ENCODE data around the gene EVA1B. TPM values are rescaled to one million over a fixed set of nuclear protein-coding genes. Genes with fewer than 3 reads are reported as not detected.
A peak's percentile ranks its signal among the peaks of the same experiment; 100 is the strongest.

EVA1B gene
- polyA plus RNA-seq, 3 donors from 2014 or later, result 8.8 to 29.2 (median 11.1) TPM

- no peak for DNase-seq
- H3K27ac Mint-ChIP-seq, result peak overlapping the region in 1 of 6 donors; percentile 24
- no peak overlapping the region for H3K4me3 Mint-ChIP-seq
- peaks cover 0 to 1% (median 0%) of the 10 kb centered on the region in 6 donors for H3K9me3 Mint-ChIP-seq
- peaks cover 8 to 35% (median 34%) of the 10 kb centered on the region in 3 donors for H3K36me3 Mint-ChIP-seq
- peaks cover 8 to 12% of the 10 kb centered on the region in 2 donors for H3K4me1 Mint-ChIP-seq
- H3K27me3 Mint-ChIP-seq (ENCODE audit: low read depth in 3 of 3), result peaks cover 1 to 4% (median 2%) of the 10 kb centered on the region in 3 donors
Measured at GRCh38 chr1:36303244-36303643, 20.2 kb downstream of the EVA1B start.

- Mint-ChIP-seq H3K27ac (peak overlapping the region in 3 of 6 donors; percentile 6 to 67 (median 53)), H3K36me3 (peaks cover 8 to 39% (median 35%) of the 10 kb centered on the region in 3 donors), H3K4me1 (peaks cover 0 to 4% of the 10 kb centered on the region in 2 donors), H3K27me3 (ENCODE audit: low read depth in 3 of 3) (peaks cover 1 to 2% (median 2%) of the 10 kb centered on the region in 3 donors), H3K4me3 (no peak overlapping the region), H3K9me3 (peaks cover 0 to 1% (median 0%) of the 10 kb centered on the region in 6 donors)
- DNase-seq, result no peak
Measured at GRCh38 chr1:36301220-36301619, 22.2 kb downstream of the EVA1B start.

- no peak overlapping the region for H3K4me3 Mint-ChIP-seq
- peaks cover 10 to 39% (median 35%) of the 10 kb centered on the region in 3 donors for H3K36me3 Mint-ChIP-seq
- peak overlapping the region in 3 of 6 donors; percentile 15 to 53 (median 18) for H3K27ac Mint-ChIP-seq
- DNase-seq, result no peak
- H3K4me1 Mint-ChIP-seq, result peaks cover 0 to under 1% of the 10 kb centered on the region in 2 donors
- H3K9me3 Mint-ChIP-seq, result peaks cover 0 to 1% (median 0%) of the 10 kb centered on the region in 6 donors
- peaks cover 1 to 2% (median 2%) of the 10 kb centered on the region in 3 donors for H3K27me3 Mint-ChIP-seq (ENCODE audit: low read depth in 3 of 3)
Measured at GRCh38 chr1:36300526-36300925, 22.9 kb downstream of the EVA1B start.

- H3K36me3 Mint-ChIP-seq, result peaks cover 16 to 48% (median 37%) of the 10 kb centered on the region in 3 donors
Measured at GRCh38 chr1:36298640-36299039, 24.8 kb downstream of the EVA1B start.

DNA sequence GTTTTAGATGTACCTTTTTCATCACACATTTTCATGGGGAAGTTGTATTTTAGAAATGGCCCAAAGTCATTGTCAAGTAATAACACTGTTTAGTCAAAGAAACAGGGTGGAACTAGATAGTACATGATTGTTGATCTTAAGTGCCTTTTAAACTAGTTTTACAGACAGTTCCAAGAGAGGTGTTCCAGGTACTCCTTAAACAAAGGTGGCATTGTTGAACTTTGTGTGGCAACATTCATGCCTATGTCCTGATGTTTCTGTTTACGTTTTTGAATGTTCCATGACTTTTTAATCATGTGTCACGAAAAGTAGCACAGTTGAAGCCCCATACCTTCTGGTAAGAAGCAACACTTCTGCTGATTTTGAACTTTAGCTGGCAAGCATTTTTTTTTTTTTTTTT, 26.4 kb downstream of the EVA1B start:
- Mint-ChIP-seq H3K27ac (peak overlapping the region in 2 of 6 donors; percentile 55 to 62), H3K9me3 (peaks cover 0 to 1% (median 0%) of the 10 kb centered on the region in 6 donors), H3K27me3 (ENCODE audit: low read depth in 3 of 3) (peaks cover 0 to 3% (median 0%) of the 10 kb centered on the region in 3 donors), H3K4me3 (no peak overlapping the region), H3K4me1 (peaks cover 0 to 1% of the 10 kb centered on the region in 2 donors), H3K36me3 (peaks cover 11 to 39% (median 28%) of the 10 kb centered on the region in 3 donors)
- no peak for DNase-seq

More at GRCh38 chr1:36298640-36299039, 24.8 kb downstream of the EVA1B start:
- Mint-ChIP-seq H3K27ac (no peak overlapping the region), H3K4me3 (no peak overlapping the region), H3K27me3 (ENCODE audit: low read depth in 3 of 3) (peaks cover 0 to 3% (median 1%) of the 10 kb centered on the region in 3 donors), H3K4me1 (peaks cover 0 to 1% of the 10 kb centered on the region in 2 donors), H3K9me3 (peaks cover 0 to 1% (median 0%) of the 10 kb centered on the region in 6 donors)
- DNase-seq, result no peak

- H3K36me3 Mint-ChIP-seq, result peaks cover 17 to 39% (median 18%) of the 10 kb centered on the region in 3 donors
- peaks cover 0 to 1% of the 10 kb centered on the region in 2 donors for H3K4me1 Mint-ChIP-seq
- no peak for DNase-seq
- H3K4me3 Mint-ChIP-seq, result no peak overlapping the region
- H3K9me3 Mint-ChIP-seq, result peaks cover 0 to 1% (median 0%) of the 10 kb centered on the region in 6 donors
- H3K27me3 Mint-ChIP-seq (ENCODE audit: low read depth in 3 of 3), result peaks cover 0 to 2% (median 0%) of the 10 kb centered on the region in 3 donors
- peak overlapping the region in 2 of 6 donors; percentile 51 to 70 for H3K27ac Mint-ChIP-seq
Measured at GRCh38 chr1:36295390-36295789, 28.1 kb downstream of the EVA1B start.

- H3K27ac Mint-ChIP-seq, result peak overlapping the region in 1 of 6 donors; percentile 58
- peaks cover 15 to 58% (median 16%) of the 10 kb centered on the region in 3 donors for H3K36me3 Mint-ChIP-seq
- H3K27me3 Mint-ChIP-seq (ENCODE audit: low read depth in 3 of 3), result peaks cover 0 to 2% (median 0%) of the 10 kb centered on the region in 3 donors
- no peak overlapping the region for H3K4me3 Mint-ChIP-seq
- H3K9me3 Mint-ChIP-seq, result no peaks in the 10 kb centered on the region
- DNase-seq, result no peak
- peaks cover 8 to 22% of the 10 kb centered on the region in 2 donors for H3K4me1 Mint-ChIP-seq
Measured at GRCh38 chr1:36287595-36287994, 35.9 kb downstream of the EVA1B start.

GRCh38 chr1:36286802-36287201, 36.6 kb downstream of the EVA1B start:
- H3K27me3 Mint-ChIP-seq (ENCODE audit: low read depth in 3 of 3), result peaks cover 0 to 2% (median 0%) of the 10 kb centered on the region in 3 donors
- no peaks in the 10 kb centered on the region for H3K9me3 Mint-ChIP-seq
- peaks cover 15 to 58% (median 16%) of the 10 kb centered on the region in 3 donors for H3K36me3 Mint-ChIP-seq
- H3K4me3 Mint-ChIP-seq, result no peak overlapping the region
- H3K4me1 Mint-ChIP-seq, result peaks cover 10 to 25% of the 10 kb centered on the region in 2 donors
- DNase-seq, result no peak
- peak overlapping the region in 1 of 6 donors; percentile 43 for H3K27ac Mint-ChIP-seq

DNA sequence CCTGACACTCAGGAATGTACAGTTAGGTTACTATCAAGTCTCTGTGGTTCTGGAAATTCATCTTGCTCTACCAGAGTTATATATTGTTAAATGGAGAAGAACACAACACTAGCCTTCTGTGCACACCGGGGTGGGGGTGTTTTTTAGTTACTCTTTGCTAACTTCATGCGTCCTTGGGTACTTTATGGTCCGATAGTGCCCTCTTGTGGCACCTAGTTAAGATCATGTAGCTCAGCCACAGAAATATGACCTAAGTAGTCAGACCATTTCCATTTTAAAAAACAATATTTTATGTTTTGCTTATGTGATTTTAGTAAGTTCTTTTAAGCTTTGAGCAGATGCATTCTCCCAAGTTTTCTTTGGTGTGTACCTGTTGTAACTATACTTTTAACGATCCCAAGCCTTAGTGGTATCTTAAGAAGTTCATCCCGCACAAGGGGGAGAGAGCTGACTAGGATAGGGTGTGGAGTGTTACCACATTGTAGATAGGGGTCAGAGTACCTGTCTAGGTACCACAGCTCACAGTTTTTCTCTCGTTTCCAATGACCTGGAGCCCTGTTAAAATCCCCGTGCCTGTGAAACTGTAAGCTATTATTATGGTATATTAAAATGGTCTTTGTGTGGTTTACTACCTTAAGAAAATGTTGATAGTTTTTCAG, 37.9 kb downstream of the EVA1B start:
- peak; percentile 62 to 72 (median 68) for DNase-seq
- H3K27me3 Mint-ChIP-seq (ENCODE audit: low read depth in 3 of 3), result peaks cover 0 to 2% (median 0%) of the 10 kb centered on the region in 3 donors
- no peak overlapping the region for H3K4me3 Mint-ChIP-seq
- peaks cover 11 to 33% of the 10 kb centered on the region in 2 donors for H3K4me1 Mint-ChIP-seq
- peak overlapping the region; percentile 63 to 84 (median 75) for H3K27ac Mint-ChIP-seq
- H3K9me3 Mint-ChIP-seq, result no peaks in the 10 kb centered on the region
- peaks cover 9 to 48% (median 16%) of the 10 kb centered on the region in 3 donors for H3K36me3 Mint-ChIP-seq

GRCh38 chr1:36284517-36284916, 38.9 kb downstream of the EVA1B start:
- Mint-ChIP-seq H3K27ac (peak overlapping the region in 3 of 6 donors; percentile 45 to 64 (median 63)), H3K4me3 (no peak overlapping the region), H3K36me3 (peaks cover 9 to 44% (median 16%) of the 10 kb centered on the region in 3 donors), H3K4me1 (peaks cover 18 to 43% of the 10 kb centered on the region in 2 donors), H3K9me3 (no peaks in the 10 kb centered on the region), H3K27me3 (ENCODE audit: low read depth in 3 of 3) (no peaks in the 10 kb centered on the region)
- no peak for DNase-seq

DNA sequence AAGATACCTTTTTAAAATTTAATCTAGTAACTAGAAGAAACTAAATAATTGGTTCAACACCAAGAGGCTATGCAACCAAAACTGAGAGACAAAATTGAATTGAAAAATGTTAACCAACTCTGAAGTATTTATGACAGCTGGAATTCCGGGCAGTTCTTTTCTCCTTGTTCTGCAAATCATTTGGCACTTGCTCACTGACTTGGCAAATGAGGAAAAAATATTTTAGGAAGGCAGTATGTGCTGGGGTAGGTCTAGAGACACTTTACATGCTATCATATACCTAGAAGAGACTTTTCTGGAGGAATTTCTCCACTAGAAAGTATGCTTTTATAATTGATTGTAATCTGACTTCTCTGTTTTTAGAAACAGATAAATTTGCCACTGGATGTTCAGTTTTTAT, 39.4 kb downstream of the EVA1B start:
- Mint-ChIP-seq H3K27ac (peak overlapping the region in 4 of 6 donors; percentile 63 to 73 (median 64)), H3K36me3 (peaks cover 8 to 41% (median 13%) of the 10 kb centered on the region in 3 donors), H3K9me3 (no peaks in the 10 kb centered on the region), H3K27me3 (ENCODE audit: low read depth in 3 of 3) (no peaks in the 10 kb centered on the region), H3K4me3 (no peak overlapping the region), H3K4me1 (peaks cover 21 to 48% of the 10 kb centered on the region in 2 donors)
- DNase-seq, result no peak

GRCh38 chr1:36279789-36280296, 43.6 kb downstream of the EVA1B start:
- no peaks in the 10 kb centered on the region for H3K9me3 Mint-ChIP-seq
- peaks cover 0 to 13% (median 0%) of the 10 kb centered on the region in 3 donors for H3K36me3 Mint-ChIP-seq
- peaks cover 19 to 36% of the 10 kb centered on the region in 2 donors for H3K4me1 Mint-ChIP-seq
- no peak overlapping the region for H3K4me3 Mint-ChIP-seq
- H3K27me3 Mint-ChIP-seq (ENCODE audit: low read depth in 3 of 3), result peaks cover 0 to 2% (median 0%) of the 10 kb centered on the region in 3 donors
- no peak for DNase-seq
- H3K27ac Mint-ChIP-seq, result peak overlapping the region; percentile 4 to 84 (median 60)

- no peak overlapping the region for H3K4me3 Mint-ChIP-seq
- no peaks in the 10 kb centered on the region for H3K9me3 Mint-ChIP-seq
- peaks cover 19 to 36% of the 10 kb centered on the region in 2 donors for H3K4me1 Mint-ChIP-seq
- peak overlapping the region in 3 of 6 donors; percentile 16 to 74 (median 32) for H3K27ac Mint-ChIP-seq
- H3K27me3 Mint-ChIP-seq (ENCODE audit: low read depth in 3 of 3), result peaks cover 0 to 2% (median 0%) of the 10 kb centered on the region in 3 donors
- H3K36me3 Mint-ChIP-seq, result peaks cover 0 to 12% (median 0%) of the 10 kb centered on the region in 3 donors
- no peak for DNase-seq
Measured at GRCh38 chr1:36279110-36279788, 44.2 kb downstream of the EVA1B start.
